Limb (tissue), 2 donors: ENCODE data around the gene GFPT2.
"Not testable (repeated sequence)": the region's sequence is repeated elsewhere in the genome, so short reads cannot be mapped to it uniquely, and the experiment has no call there.

Source experiments
- DNase-seq, 2 donors: peaks; one replicate each; pipeline ENCODE4 v3.0.0-alpha.2; 2016; ENCODE audit errors: extremely low spot score in 2 of 2

GFPT2 gene

GRCh38 chr5:180311216-180311615 is 41.9 kb downstream of the GFPT2 start:
- DNase-seq: no peak

- DNase-seq: no peak
These were observed 46.3 kb downstream of the GFPT2 start for GRCh38 chr5:180306796-180307195.

- no peak for DNase-seq
These were observed 47.7 kb downstream of the GFPT2 start for GRCh38 chr5:180305481-180305880.

GRCh38 chr5:180304431-180305375 is 48.4 kb downstream of the GFPT2 start:
- DNase-seq: no peak

- DNase-seq: no peak
These were observed 49.2 kb downstream of the GFPT2 start for GRCh38 chr5:180304016-180304292.

- no peak for DNase-seq
These were observed 49.7 kb downstream of the GFPT2 start for GRCh38 chr5:180303226-180304015.

- DNase-seq: no peak
These were observed 50.9 kb downstream of the GFPT2 start for GRCh38 chr5:180302256-180302655.

- no peak for DNase-seq
These were observed 51.9 kb downstream of the GFPT2 start for GRCh38 chr5:180301253-180301652.

GRCh38 chr5:180299526-180299925 is 53.6 kb downstream of the GFPT2 start:
- DNase-seq: no peak

GRCh38 chr5:180299014-180299413 is 54.1 kb downstream of the GFPT2 start:
- not testable (repeated sequence) for DNase-seq

- DNase-seq: no peak
These were observed 55.4 kb downstream of the GFPT2 start for GRCh38 chr5:180297587-180298282.

GRCh38 chr5:180296771-180297170 is 56.4 kb downstream of the GFPT2 start:
- DNase-seq: no peak

GRCh38 chr5:180294913-180295555 is 58.1 kb downstream of the GFPT2 start:
- DNase-seq: no peak

GRCh38 chr5:180294411-180294810 is 58.7 kb downstream of the GFPT2 start:
- DNase-seq: no peak

- DNase-seq: peak; percentile 75 to 92
These were observed 60.9 kb downstream of the GFPT2 start, which contains the start of gene MAPK9 for GRCh38 chr5:180291943-180292831. Gene MAPK9, minus strand, starts transcription at chr5:180292083. Its CDS starts 11,522 bp downstream, at chr5:180280561.

- DNase-seq: peak; percentile 2 to 50
These were observed 61.7 kb downstream of the GFPT2 start for GRCh38 chr5:180291234-180291940.

GRCh38 chr5:180290568-180291233 is 62.4 kb downstream of the GFPT2 start:
- DNase-seq: no peak

GRCh38 chr5:180289966-180290365 is 63.2 kb downstream of the GFPT2 start:
- no peak for DNase-seq

GRCh38 chr5:180289433-180289832 is 63.7 kb downstream of the GFPT2 start:
- DNase-seq: no peak
